Stimulated activated CD8-positive, alpha-beta memory T cell treated with anti-CD3 and anti-CD28 coated beads, Interleukin-4, amount 100 ng/mL, for 1 hour (primary cell): ENCODE measurements around the gene LMNB1.

Experiments used
- DNase-seq, 2 donors: peaks; one replicate each; pipeline ENCODE4 v3.0.0-alpha.2; 2020; ENCODE audit warnings: low read depth in 2 of 2, low spot score in 1 of 2

The LMNB1 gene

GRCh38 chr5:126883564-126884245, 106.8 kb downstream of the LMNB1 start:
- no peak for DNase-seq

- no peak for DNase-seq
Measured at GRCh38 chr5:126884269-126884819, 107.4 kb downstream of the LMNB1 start.
